Tibial nerve (tissue), 4 donors: Measurements from ENCODE around the gene VPS18. TPM values are rescaled to one million over a fixed set of nuclear protein-coding genes. Genes with fewer than 3 reads are reported as not detected.
A peak's percentile ranks its signal among the peaks of the same experiment; 100 is the strongest.

Experiments used
- DNase-seq, 2 donors: peaks; one replicate each; pipeline ENCODE4 v3.0.0-alpha.2; 2019; ENCODE audit warnings: low spot score in 2 of 2
- H3K27ac ChIP-seq, 4 donors: fragments of 200-600 bp; sonication (generic) in 3 of 4; one replicate each; pipeline ENCODE4 v1.5.1; 2017 to 2019; ENCODE audit warnings: mild to moderate bottlenecking in 1 of 4
- H3K27me3 ChIP-seq, 2 donors: fragments of 200-600 bp; sonication (generic) in 1 of 2; one replicate each; pipeline versions ENCODE4 v1.5.1 to v1.6.0; 2017 to 2019
- H3K36me3 ChIP-seq, 3 donors: fragments of 200-600 bp; sonication (generic); one replicate each; pipeline ENCODE4 v1.5.1; 2018 to 2019
- H3K4me1 ChIP-seq, 4 donors: fragments of 200-600 bp; sonication (generic) in 3 of 4; one replicate each; pipeline ENCODE4 v1.5.1; 2017 to 2019
- H3K4me3 ChIP-seq, 4 donors: fragments of 200-600 bp; sonication (generic) in 3 of 4; one replicate each; pipeline ENCODE4 v1.5.1; 2017 to 2019; ENCODE audit warnings: mild to moderate bottlenecking in 1 of 4, moderate library complexity in 1 of 4
- H3K9me3 ChIP-seq, 4 donors: fragments of 200-600 bp; sonication (generic) in 3 of 4; one replicate each; pipeline ENCODE4 v1.5.1; 2017 to 2019
- EP300 ChIP-seq, 2 donors: sonication (generic); formaldehyde crosslinking; IDR thresholded peaks; one replicate each; pipeline ENCODE4 v1.6.1; 2017; ENCODE audit warnings: antibody characterized with exemption in 2 of 2, mild to moderate bottlenecking in 1 of 2
- POLR2A ChIP-seq, 2 donors: fragments of 450-650 bp; IDR thresholded peaks; one replicate each; pipeline ENCODE4 v1.6.1; 2017; ENCODE audit warnings: antibody characterized with exemption in 2 of 2, mild to moderate bottlenecking in 2 of 2, moderate library complexity in 2 of 2
- WGBS, 2 donors: methylation state at CpG; one replicate each; pipeline ENCODE4 v1.1.5; 2018; 5-methylcytosine and 5-hydroxymethylcytosine counted together
- total RNA-seq, 4 donors: library from RNA; depleted of rRNA; stranded (reverse); fragments of >200 nt; gene quantifications; one replicate each; pipeline ENCODE4 v1.1.0, GENCODE V29; 2016
- TF ChIP-seq, protein P1 (sequence below), 5 experiments: fragments of 200-600 bp in 3 of 5; fragments of 450-650 bp in 2 of 5; sonication (generic) in 3 of 5; IDR thresholded peaks; one replicate each; pipeline ENCODE4 v1.5.1; 2016 to 2019; ENCODE audit warnings: antibody characterized with exemption in 5 of 5, mild to moderate bottlenecking in 3 of 5, moderate library complexity in 2 of 5

The VPS18 gene
- total RNA-seq, 4 donors from 2014 or later, result 22.2 to 29.2 (median 25.2) TPM

DNA sequence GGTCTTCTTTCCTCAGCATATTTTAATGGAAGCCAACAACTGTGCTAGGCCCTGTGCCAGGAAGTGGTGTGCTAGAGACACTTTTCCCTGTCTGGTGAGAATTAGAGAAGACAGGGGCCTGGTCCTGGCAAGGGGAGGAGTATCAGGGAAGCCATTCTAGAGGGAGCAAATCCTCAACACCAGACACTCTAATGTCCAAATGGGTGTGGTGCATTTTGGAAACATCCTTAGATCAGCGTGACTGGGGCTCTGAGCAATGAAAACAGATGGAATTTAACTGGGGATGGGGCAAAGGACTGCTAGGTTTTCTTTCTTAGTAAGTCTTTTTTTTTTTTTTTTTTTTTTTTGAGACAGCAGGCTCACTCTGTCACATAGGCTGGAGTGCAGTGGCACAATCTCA, 7.7 kb upstream of the VPS18 start:
- no peak for DNase-seq
- no peak overlapping the region for H3K27ac ChIP-seq
- H3K36me3 ChIP-seq, result no peaks in the 10 kb centered on the region
- no peaks in the 10 kb centered on the region for H3K27me3 ChIP-seq
- TF ChIP-seq POLR2A (IDR thresholded peaks at IDR 0.05) (no peak), EP300 (IDR thresholded peaks at IDR 0.05) (no peak)
- TF ChIP-seq, protein P1, sequence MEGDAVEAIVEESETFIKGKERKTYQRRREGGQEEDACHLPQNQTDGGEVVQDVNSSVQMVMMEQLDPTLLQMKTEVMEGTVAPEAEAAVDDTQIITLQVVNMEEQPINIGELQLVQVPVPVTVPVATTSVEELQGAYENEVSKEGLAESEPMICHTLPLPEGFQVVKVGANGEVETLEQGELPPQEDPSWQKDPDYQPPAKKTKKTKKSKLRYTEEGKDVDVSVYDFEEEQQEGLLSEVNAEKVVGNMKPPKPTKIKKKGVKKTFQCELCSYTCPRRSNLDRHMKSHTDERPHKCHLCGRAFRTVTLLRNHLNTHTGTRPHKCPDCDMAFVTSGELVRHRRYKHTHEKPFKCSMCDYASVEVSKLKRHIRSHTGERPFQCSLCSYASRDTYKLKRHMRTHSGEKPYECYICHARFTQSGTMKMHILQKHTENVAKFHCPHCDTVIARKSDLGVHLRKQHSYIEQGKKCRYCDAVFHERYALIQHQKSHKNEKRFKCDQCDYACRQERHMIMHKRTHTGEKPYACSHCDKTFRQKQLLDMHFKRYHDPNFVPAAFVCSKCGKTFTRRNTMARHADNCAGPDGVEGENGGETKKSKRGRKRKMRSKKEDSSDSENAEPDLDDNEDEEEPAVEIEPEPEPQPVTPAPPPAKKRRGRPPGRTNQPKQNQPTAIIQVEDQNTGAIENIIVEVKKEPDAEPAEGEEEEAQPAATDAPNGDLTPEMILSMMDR (IDR thresholded peaks at IDR 0.05), result no peak
- no peaks in the 10 kb centered on the region for H3K4me1 ChIP-seq
- H3K9me3 ChIP-seq, result no peaks in the 10 kb centered on the region
- 62% methylated on average over 1 of the region's 1 CpG for WGBS, 2 donors
- no peak overlapping the region for H3K4me3 ChIP-seq

DNA sequence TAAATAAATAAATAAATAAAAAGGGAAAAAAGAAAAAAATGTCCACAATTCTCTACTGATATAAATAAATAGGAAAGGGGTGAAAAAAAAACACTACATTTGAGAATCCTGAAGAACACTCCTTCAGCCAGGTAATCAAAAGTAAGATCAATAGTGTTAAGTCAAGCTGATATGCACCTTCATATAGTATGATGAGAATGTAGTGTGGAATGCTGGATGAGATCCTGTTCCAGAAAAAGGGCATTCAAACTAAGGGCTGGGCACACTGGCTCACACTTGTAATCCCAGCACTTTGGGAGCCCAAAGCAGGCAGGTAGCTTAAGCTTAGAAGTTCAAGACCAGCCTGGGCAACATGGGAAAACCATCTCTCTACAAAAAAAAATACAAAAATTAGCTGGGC, 5.1 kb upstream of the VPS18 start:
- H3K27ac ChIP-seq, result no peak overlapping the region
- H3K27me3 ChIP-seq, result no peaks in the 10 kb centered on the region
- TF ChIP-seq POLR2A (IDR thresholded peaks at IDR 0.05) (no peak), EP300 (IDR thresholded peaks at IDR 0.05) (no peak)
- TF ChIP-seq, protein P1 (IDR thresholded peaks at IDR 0.05), result no peak
- H3K36me3 ChIP-seq, result no peaks in the 10 kb centered on the region
- H3K4me3 ChIP-seq, result no peak overlapping the region
- H3K4me1 ChIP-seq, result peaks cover 0 to 12% (median 2%) of the 10 kb centered on the region in 4 donors
- no peaks in the 10 kb centered on the region for H3K9me3 ChIP-seq
- DNase-seq, result no peak

DNA sequence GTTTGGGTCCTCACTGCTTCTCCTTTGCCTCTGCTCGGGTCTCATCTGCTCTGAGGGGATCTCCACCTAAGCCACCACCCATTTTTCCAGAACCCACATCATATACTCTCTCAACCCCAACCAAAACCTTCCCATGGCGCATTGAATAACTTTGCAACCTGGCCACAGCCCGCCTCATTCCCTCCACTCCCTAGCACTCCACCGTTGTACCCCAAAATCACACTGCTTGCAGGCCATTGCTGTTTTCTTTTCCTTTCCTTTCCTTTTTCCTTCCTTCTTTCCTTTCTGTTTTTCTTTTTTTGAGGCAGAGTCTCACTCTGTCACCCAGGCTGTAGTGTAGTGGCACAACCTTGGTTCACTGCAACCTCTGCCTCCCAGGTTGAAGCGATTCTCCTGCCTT, 3.1 kb upstream of the VPS18 start:
- TF ChIP-seq, protein P1 (IDR thresholded peaks at IDR 0.05), result no peak
- TF ChIP-seq POLR2A (IDR thresholded peaks at IDR 0.05) (no peak), EP300 (IDR thresholded peaks at IDR 0.05) (no peak)
- no peaks in the 10 kb centered on the region for H3K27me3 ChIP-seq
- WGBS, 2 donors, result 83 to 85% methylated on average over 5 of the region's 5 CpGs
- H3K27ac ChIP-seq, result no peak overlapping the region
- DNase-seq, result no peak
- no peak overlapping the region for H3K4me3 ChIP-seq
- H3K4me1 ChIP-seq, result peaks cover 0 to 25% (median 10%) of the 10 kb centered on the region in 4 donors
- H3K36me3 ChIP-seq, result peaks cover 0 to 5% (median 0%) of the 10 kb centered on the region in 3 donors
- no peaks in the 10 kb centered on the region for H3K9me3 ChIP-seq

DNA sequence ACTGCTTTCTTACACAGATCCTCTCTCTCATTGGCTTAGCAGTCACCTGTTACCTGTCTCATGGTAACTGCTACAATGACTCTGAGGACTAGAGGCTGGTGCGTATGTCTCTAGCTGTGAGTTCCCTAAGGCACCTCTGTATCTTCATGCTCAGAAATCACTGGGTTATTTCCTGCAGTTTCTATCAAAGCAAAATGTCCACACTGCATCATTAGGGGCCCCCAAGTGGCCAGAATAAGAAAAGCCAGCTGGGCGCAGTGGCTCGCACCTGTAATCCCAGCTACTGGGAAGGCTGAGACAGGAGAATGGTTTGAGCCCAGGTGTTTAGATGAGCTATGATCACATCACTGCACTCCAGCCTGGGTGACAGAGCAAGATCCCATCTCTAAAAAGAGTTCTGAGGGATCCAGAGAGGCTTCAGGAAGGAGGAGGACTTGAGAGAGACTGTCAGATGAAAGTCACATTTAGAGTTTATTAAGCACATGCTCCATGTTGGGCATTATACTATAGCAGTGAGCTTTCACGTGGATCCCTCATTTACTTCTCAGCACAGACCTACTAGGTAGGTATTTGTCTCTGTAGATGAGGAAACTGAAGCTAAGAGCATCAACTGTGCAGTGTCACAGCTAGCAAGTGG, 2.3 kb upstream of the VPS18 start:
- H3K4me3 ChIP-seq, result no peak overlapping the region

DNA sequence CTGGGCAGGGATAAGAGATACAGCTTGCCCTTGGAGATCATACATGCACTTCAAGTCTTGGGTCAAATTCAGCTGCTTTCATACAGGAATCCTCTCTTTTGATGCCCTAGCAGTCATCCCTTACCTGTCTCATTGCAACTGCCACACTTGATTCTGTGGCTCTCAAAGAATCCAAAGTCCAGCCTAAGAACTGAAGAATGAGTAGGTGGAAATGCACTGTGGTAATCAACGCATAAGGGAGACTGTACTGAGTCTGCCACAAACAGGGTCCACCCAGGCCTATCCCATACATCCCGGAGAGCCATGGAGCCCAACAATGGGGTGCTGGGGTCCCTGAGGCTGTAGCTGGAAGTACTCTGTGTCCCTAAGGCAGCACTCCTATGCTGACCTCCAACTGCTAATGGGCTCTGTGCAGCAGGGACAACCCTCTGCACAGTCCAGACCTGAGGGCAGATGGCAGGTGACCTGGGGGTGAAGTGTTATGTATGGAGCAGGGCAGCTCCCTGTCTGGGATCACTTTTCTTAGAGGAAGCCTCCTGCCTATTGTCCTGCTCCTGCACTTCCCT, 1.7 kb upstream of the VPS18 start:
- Histone ChIP-seq H3K27me3 (no peaks in the 10 kb centered on the region), H3K27ac (no peak overlapping the region), H3K4me3 (no peak overlapping the region), H3K36me3 (peaks cover 0 to 19% (median 0%) of the 10 kb centered on the region in 3 donors), H3K9me3 (no peaks in the 10 kb centered on the region), H3K4me1 (peaks cover 0 to 34% (median 10%) of the 10 kb centered on the region in 4 donors)
- TF ChIP-seq, protein P1 (IDR thresholded peaks at IDR 0.05), result no peak
- TF ChIP-seq EP300 (IDR thresholded peaks at IDR 0.05), result no peak
- TF ChIP-seq POLR2A (IDR thresholded peaks at IDR 0.05), result no peak
- no peak for DNase-seq
- 82 to 94% methylated on average over 2 of the region's 2 CpGs for WGBS, 2 donors

More for the DNA sequence above, 2.3 kb upstream of the VPS18 start:
- no peaks in the 10 kb centered on the region for H3K9me3 ChIP-seq
- DNase-seq, result no peak
- TF ChIP-seq, protein P1 (IDR thresholded peaks at IDR 0.05), result peak; percentile 39 to 59 (median 49)
- TF ChIP-seq EP300 (IDR thresholded peaks at IDR 0.05), result no peak
- 10 to 19% methylated on average over 4 of the region's 4 CpGs for WGBS, 2 donors
- H3K27me3 ChIP-seq, result no peaks in the 10 kb centered on the region
- H3K27ac ChIP-seq, result no peak overlapping the region
- H3K4me1 ChIP-seq, result peaks cover 0 to 30% (median 10%) of the 10 kb centered on the region in 4 donors
- H3K36me3 ChIP-seq, result peaks cover 0 to 13% (median 0%) of the 10 kb centered on the region in 3 donors
